Breast epithelium (tissue), 3 donors: ENCODE measurements around the gene PUM1.

Experiments
- POLR2A ChIP-seq: fragments of 450-650 bp; IDR thresholded peaks from one replicate; pipeline ENCODE4 v1.6.1; 2016; ENCODE audit warnings: antibody characterized with exemption, mild to moderate bottlenecking, moderate library complexity
- POLR2AphosphoS5 ChIP-seq, 3 donors: sonication (generic); formaldehyde crosslinking; IDR thresholded peaks; one replicate each; pipeline ENCODE4 v1.6.1; 2017; ENCODE audit warnings: antibody characterized with exemption in 3 of 3
- TF ChIP-seq, protein P1 (sequence below), 3 donors: fragments of 450-650 bp; IDR thresholded peaks; one replicate each; pipeline ENCODE4 v1.5.1; 2016 to 2017; ENCODE audit warnings: antibody characterized with exemption in 3 of 3, mild to moderate bottlenecking in 3 of 3, moderate library complexity in 3 of 3

DNA sequence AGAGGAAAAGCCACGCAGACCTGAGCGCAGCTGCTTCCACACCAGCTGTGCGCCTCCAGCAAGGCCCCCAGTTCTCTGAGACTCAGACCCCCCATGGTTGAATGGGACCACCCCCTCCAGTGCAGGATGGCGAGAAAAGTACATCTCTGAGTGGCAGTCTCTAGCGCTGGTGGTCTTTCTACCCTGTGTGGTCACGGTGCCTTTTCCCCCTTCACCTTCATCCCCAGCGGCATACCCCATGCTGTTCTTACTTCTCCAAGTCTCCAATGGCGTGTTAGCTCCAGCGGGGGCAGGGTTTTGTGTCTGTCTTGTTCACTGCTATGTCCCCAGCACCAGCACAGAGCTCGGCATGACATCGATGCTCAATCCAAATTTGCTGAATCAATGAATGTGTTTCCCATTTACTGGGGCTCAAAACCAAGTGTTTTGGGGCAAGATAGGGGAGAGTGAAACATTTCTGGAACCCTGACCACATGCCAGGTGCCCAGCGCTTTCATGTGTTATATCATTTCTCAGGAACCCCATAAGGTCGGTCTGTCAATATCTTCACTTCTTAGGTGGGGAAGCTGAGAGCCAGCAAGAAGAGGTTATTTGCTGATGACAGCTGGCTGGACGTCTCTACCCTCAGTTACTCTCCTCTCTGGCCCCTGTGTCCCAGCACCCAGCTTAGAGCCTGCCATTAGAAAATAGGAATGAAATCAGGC, 156.0 kb downstream of the PUM1 start:
- TF ChIP-seq, protein P1, sequence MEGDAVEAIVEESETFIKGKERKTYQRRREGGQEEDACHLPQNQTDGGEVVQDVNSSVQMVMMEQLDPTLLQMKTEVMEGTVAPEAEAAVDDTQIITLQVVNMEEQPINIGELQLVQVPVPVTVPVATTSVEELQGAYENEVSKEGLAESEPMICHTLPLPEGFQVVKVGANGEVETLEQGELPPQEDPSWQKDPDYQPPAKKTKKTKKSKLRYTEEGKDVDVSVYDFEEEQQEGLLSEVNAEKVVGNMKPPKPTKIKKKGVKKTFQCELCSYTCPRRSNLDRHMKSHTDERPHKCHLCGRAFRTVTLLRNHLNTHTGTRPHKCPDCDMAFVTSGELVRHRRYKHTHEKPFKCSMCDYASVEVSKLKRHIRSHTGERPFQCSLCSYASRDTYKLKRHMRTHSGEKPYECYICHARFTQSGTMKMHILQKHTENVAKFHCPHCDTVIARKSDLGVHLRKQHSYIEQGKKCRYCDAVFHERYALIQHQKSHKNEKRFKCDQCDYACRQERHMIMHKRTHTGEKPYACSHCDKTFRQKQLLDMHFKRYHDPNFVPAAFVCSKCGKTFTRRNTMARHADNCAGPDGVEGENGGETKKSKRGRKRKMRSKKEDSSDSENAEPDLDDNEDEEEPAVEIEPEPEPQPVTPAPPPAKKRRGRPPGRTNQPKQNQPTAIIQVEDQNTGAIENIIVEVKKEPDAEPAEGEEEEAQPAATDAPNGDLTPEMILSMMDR (IDR thresholded peaks at IDR 0.05): no peak
- no peak for TF ChIP-seq POLR2AphosphoS5 (IDR thresholded peaks at IDR 0.05)
- no peak for TF ChIP-seq POLR2A
